AG04449 (cell line): ENCODE measurements around the gene TMEM183A.
"Not testable (repeated sequence)": the region's sequence is repeated elsewhere in the genome, so short reads cannot be mapped to it uniquely, and the experiment has no call there.

Source experiments
- CTCF ChIA-PET: fragments of 350-600 bp; formaldehyde crosslinking; extraction: SDS; loops from one replicate; lab custom pipeline; 2021; ENCODE audit warnings: antibody characterized with exemption; lab: Yijun Ruan, JAX
- POLR2A ChIA-PET: fragments of 400-600, 350-600 bp; formaldehyde crosslinking; extraction: SDS; loops from one replicate; lab custom pipeline; 2020; ENCODE audit warnings: antibody characterized with exemption, inconsistent platforms; lab: Yijun Ruan, JAX
- DNase-seq: peaks from one replicate; pipeline ENCODE4 v3.0.0-alpha.2; 2010; ENCODE audit warnings: low read depth, low spot score
- H3K4me3 ChIP-seq: 2 replicates; pipeline ENCODE4 v1.5.1; 2011; ENCODE audit warnings: low read depth, mild to moderate bottlenecking, control low read depth, low read length
- CTCF ChIP-seq: IDR thresholded peaks from one replicate; pipeline ENCODE4 v1.5.1; 2011; ENCODE audit warnings: mild to moderate bottlenecking, moderate library complexity, low read length, control low read depth, inconsistent platforms; ENCODE audit not compliant: insufficient read depth; ENCODE audit errors: missing control alignments

TMEM183A gene

GRCh38 chr1:202981939-202982338 is 25.2 kb upstream of the TMEM183A start:
- H3K4me3 ChIP-seq = no peak overlapping the region
- no peak for DNase-seq
- TF ChIP-seq CTCF = no peak
- ChIA-PET CTCF (interaction anchor here (0.7 to 2.0 kb wide), 6 partner anchors 9 to 55 kb away, joined by 3 to 7 read pairs (median 4); no protein-coding TSS in a partner anchor), POLR2A (no interaction called here)

- no peak overlapping the region for H3K4me3 ChIP-seq
- TF ChIP-seq CTCF = no peak
- ChIA-PET CTCF (interaction anchor here (1.2 to 2.3 kb wide), 3 partner anchors 10 to 11 kb away, joined by 4 to 7 read pairs (median 6); no protein-coding TSS in a partner anchor), POLR2A (no interaction called here)
- no peak for DNase-seq
Observed at GRCh38 chr1:202982715-202983430, 24.3 kb upstream of the TMEM183A start.

GRCh38 chr1:202986120-202986519 is 21.1 kb upstream of the TMEM183A start:
- CTCF ChIA-PET, DNase-seq, POLR2A ChIA-PET, H3K4me3 ChIP-seq: not testable (repeated sequence)

- POLR2A ChIA-PET = no interaction called here
- CTCF ChIA-PET = interaction anchor here (1.1 to 4.6 kb wide), 2 partner anchors 10 to 13 kb away, joined by 4 to 53 read pairs; no protein-coding TSS in a partner anchor
- DNase-seq = no peak
- no peak overlapping the region for H3K4me3 ChIP-seq
- no peak for TF ChIP-seq CTCF
Observed at GRCh38 chr1:202987255-202987654, 19.9 kb upstream of the TMEM183A start.

GRCh38 chr1:202987922-202988583 is 19.1 kb upstream of the TMEM183A start:
- DNase-seq = no peak
- POLR2A ChIA-PET = no interaction called here
- H3K4me3 ChIP-seq = no peak overlapping the region
- CTCF ChIA-PET = interaction anchor here (1.1 to 4.6 kb wide), 3 partner anchors 9 to 20 kb away, joined by 4 to 53 read pairs (median 7); partner anchors contain the start of gene CYB5R1
- TF ChIP-seq CTCF = no peak

- TF ChIP-seq CTCF = no peak
- no peak overlapping the region for H3K4me3 ChIP-seq
- DNase-seq = no peak
- CTCF ChIA-PET = interaction anchor here (1.2 to 4.6 kb wide), 5 partner anchors 10 to 280 kb away, joined by 3 to 53 read pairs (median 5); partner anchors contain the start of gene CYB5R1
- POLR2A ChIA-PET = no interaction called here
Observed at GRCh38 chr1:202989879-202990278, 17.3 kb upstream of the TMEM183A start.
